ENCODE results near the gene XPO4. TPM values are rescaled to one million over a fixed set of nuclear protein-coding genes. Genes with fewer than 3 reads are reported as not detected.
A peak's percentile ranks its signal among the peaks of the same experiment; 100 is the strongest.

Gene XPO4
- total RNA-seq, 1 donor from 2014 or later: 25.5 TPM

GRCh38 chr13:20840568-20840967 lies 62.0 kb downstream of the XPO4 start:
- no peak for DNase-seq (ENCODE audit: low spot score)
- Mint-ChIP-seq H3K36me3 (ENCODE audit: low read depth) (peaks cover 35% of the 10 kb centered on the region), H3K4me3 (ENCODE audit: low read depth) (no peak overlapping the region), H3K4me1 (ENCODE audit: low read depth) (peaks cover 7% of the 10 kb centered on the region), H3K27me3 (ENCODE audit: low read depth) (no peaks in the 10 kb centered on the region), H3K27ac (no peak overlapping the region), H3K9me3 (no peaks in the 10 kb centered on the region)
- intact Hi-C loops (cut with micrococcal nuclease): no loop called here

GRCh38 chr13:20833900-20834679 lies 68.5 kb downstream of the XPO4 start:
- Mint-ChIP-seq H3K9me3 (no peaks in the 10 kb centered on the region), H3K36me3 (ENCODE audit: low read depth) (peaks cover 34% of the 10 kb centered on the region), H3K27ac (no peak overlapping the region), H3K4me1 (ENCODE audit: low read depth) (peaks cover 7% of the 10 kb centered on the region), H3K4me3 (ENCODE audit: low read depth) (no peak overlapping the region), H3K27me3 (ENCODE audit: low read depth) (no peaks in the 10 kb centered on the region)
- intact Hi-C loops (cut with micrococcal nuclease): no loop called here
- DNase-seq (ENCODE audit: low spot score): no peak

GRCh38 chr13:20832861-20833260 lies 69.7 kb downstream of the XPO4 start:
- Mint-ChIP-seq H3K27ac (no peak overlapping the region), H3K4me1 (ENCODE audit: low read depth) (peaks cover 13% of the 10 kb centered on the region)

GRCh38 chr13:20831933-20832332 lies 70.6 kb downstream of the XPO4 start:
- DNase-seq (ENCODE audit: low spot score): no peak
- H3K27me3 Mint-ChIP-seq (ENCODE audit: low read depth): no peaks in the 10 kb centered on the region
- H3K36me3 Mint-ChIP-seq (ENCODE audit: low read depth): peaks cover 35% of the 10 kb centered on the region
- peaks cover 13% of the 10 kb centered on the region for H3K4me1 Mint-ChIP-seq (ENCODE audit: low read depth)
- H3K9me3 Mint-ChIP-seq: no peaks in the 10 kb centered on the region
- H3K4me3 Mint-ChIP-seq (ENCODE audit: low read depth): no peak overlapping the region
- no peak overlapping the region for H3K27ac Mint-ChIP-seq
- intact Hi-C loops (cut with micrococcal nuclease): no loop called here

More at GRCh38 chr13:20832861-20833260, 69.7 kb downstream of the XPO4 start:
- peaks cover 37% of the 10 kb centered on the region for H3K36me3 Mint-ChIP-seq (ENCODE audit: low read depth)
- no peak overlapping the region for H3K4me3 Mint-ChIP-seq (ENCODE audit: low read depth)
- intact Hi-C loops (cut with micrococcal nuclease): no loop called here
- H3K27me3 Mint-ChIP-seq (ENCODE audit: low read depth): no peaks in the 10 kb centered on the region
- no peaks in the 10 kb centered on the region for H3K9me3 Mint-ChIP-seq
- DNase-seq (ENCODE audit: low spot score): no peak

- Mint-ChIP-seq H3K27ac (no peak overlapping the region), H3K9me3 (no peaks in the 10 kb centered on the region), H3K4me1 (ENCODE audit: low read depth) (peaks cover 11% of the 10 kb centered on the region), H3K27me3 (ENCODE audit: low read depth) (no peaks in the 10 kb centered on the region), H3K36me3 (ENCODE audit: low read depth) (peaks cover 28% of the 10 kb centered on the region), H3K4me3 (ENCODE audit: low read depth) (no peak overlapping the region)
- intact Hi-C loops (cut with micrococcal nuclease): no loop called here
- no peak for DNase-seq (ENCODE audit: low spot score)
Observed at GRCh38 chr13:20831254-20831653, 71.3 kb downstream of the XPO4 start.

GRCh38 chr13:20828539-20829364 lies 73.8 kb downstream of the XPO4 start:
- intact Hi-C loops (cut with micrococcal nuclease): loop anchor here (1.0 to 5.0 kb wide), 2 partner anchors 116 to 333 kb away; no protein-coding TSS in a partner anchor
- Mint-ChIP-seq H3K27me3 (ENCODE audit: low read depth) (no peaks in the 10 kb centered on the region), H3K9me3 (no peaks in the 10 kb centered on the region), H3K4me3 (ENCODE audit: low read depth) (no peak overlapping the region), H3K27ac (no peak overlapping the region), H3K4me1 (ENCODE audit: low read depth) (peaks cover 6% of the 10 kb centered on the region), H3K36me3 (ENCODE audit: low read depth) (peaks cover 25% of the 10 kb centered on the region)
- DNase-seq (ENCODE audit: low spot score): peak; percentile 15

GRCh38 chr13:20826843-20827560 lies 75.5 kb downstream of the XPO4 start:
- H3K9me3 Mint-ChIP-seq: no peaks in the 10 kb centered on the region
- intact Hi-C loops (cut with micrococcal nuclease): loop anchor here (5.0 kb wide), 1 partner anchor 115 kb away; no protein-coding TSS in a partner anchor
- no peak overlapping the region for H3K27ac Mint-ChIP-seq
- H3K4me3 Mint-ChIP-seq (ENCODE audit: low read depth): no peak overlapping the region
- no peak for DNase-seq (ENCODE audit: low spot score)
- H3K4me1 Mint-ChIP-seq (ENCODE audit: low read depth): peaks cover 6% of the 10 kb centered on the region
- peaks cover 17% of the 10 kb centered on the region for H3K36me3 Mint-ChIP-seq (ENCODE audit: low read depth)
- H3K27me3 Mint-ChIP-seq (ENCODE audit: low read depth): no peaks in the 10 kb centered on the region

- peaks cover 20% of the 10 kb centered on the region for H3K36me3 Mint-ChIP-seq (ENCODE audit: low read depth)
- intact Hi-C loops (cut with micrococcal nuclease): loop anchor here (5.0 kb wide), 1 partner anchor 114 kb away; no protein-coding TSS in a partner anchor
- H3K4me3 Mint-ChIP-seq (ENCODE audit: low read depth): no peak overlapping the region
Observed at GRCh38 chr13:20826301-20826700, 76.2 kb downstream of the XPO4 start.

GRCh38 chr13:20825477-20825875 lies 77.1 kb downstream of the XPO4 start:
- intact Hi-C loops (cut with micrococcal nuclease): loop anchor here (5.0 kb wide), 1 partner anchor 113 kb away; no protein-coding TSS in a partner anchor
- Mint-ChIP-seq H3K36me3 (ENCODE audit: low read depth) (peaks cover 26% of the 10 kb centered on the region), H3K9me3 (no peaks in the 10 kb centered on the region), H3K4me3 (ENCODE audit: low read depth) (no peak overlapping the region), H3K4me1 (ENCODE audit: low read depth) (peaks cover 9% of the 10 kb centered on the region), H3K27ac (no peak overlapping the region), H3K27me3 (ENCODE audit: low read depth) (no peaks in the 10 kb centered on the region)
- no peak for DNase-seq (ENCODE audit: low spot score)

More at GRCh38 chr13:20826301-20826700, 76.2 kb downstream of the XPO4 start:
- no peaks in the 10 kb centered on the region for H3K27me3 Mint-ChIP-seq (ENCODE audit: low read depth)
- peaks cover 6% of the 10 kb centered on the region for H3K4me1 Mint-ChIP-seq (ENCODE audit: low read depth)
- DNase-seq (ENCODE audit: low spot score): no peak
- no peak overlapping the region for H3K27ac Mint-ChIP-seq
- H3K9me3 Mint-ChIP-seq: no peaks in the 10 kb centered on the region

GRCh38 chr13:20824762-20825476 lies 77.6 kb downstream of the XPO4 start:
- no peak for DNase-seq (ENCODE audit: low spot score)
- Mint-ChIP-seq H3K27me3 (ENCODE audit: low read depth) (no peaks in the 10 kb centered on the region), H3K36me3 (ENCODE audit: low read depth) (peaks cover 31% of the 10 kb centered on the region), H3K9me3 (no peaks in the 10 kb centered on the region), H3K27ac (no peak overlapping the region), H3K4me1 (ENCODE audit: low read depth) (peaks cover 9% of the 10 kb centered on the region), H3K4me3 (ENCODE audit: low read depth) (no peak overlapping the region)
- intact Hi-C loops (cut with micrococcal nuclease): loop anchor here (5.0 kb wide), 1 partner anchor 113 kb away; no protein-coding TSS in a partner anchor

- Mint-ChIP-seq H3K27ac (no peak overlapping the region), H3K36me3 (ENCODE audit: low read depth) (peaks cover 35% of the 10 kb centered on the region), H3K4me1 (ENCODE audit: low read depth) (peaks cover 3% of the 10 kb centered on the region), H3K9me3 (no peaks in the 10 kb centered on the region), H3K4me3 (ENCODE audit: low read depth) (no peak overlapping the region), H3K27me3 (ENCODE audit: low read depth) (no peaks in the 10 kb centered on the region)
- intact Hi-C loops (cut with micrococcal nuclease): no loop called here
- DNase-seq (ENCODE audit: low spot score): no peak
Observed at GRCh38 chr13:20823071-20823470, 79.5 kb downstream of the XPO4 start.

- Mint-ChIP-seq H3K27ac (no peak overlapping the region), H3K9me3 (no peaks in the 10 kb centered on the region), H3K4me1 (ENCODE audit: low read depth) (peaks cover 3% of the 10 kb centered on the region), H3K27me3 (ENCODE audit: low read depth) (no peaks in the 10 kb centered on the region), H3K36me3 (ENCODE audit: low read depth) (peaks cover 36% of the 10 kb centered on the region), H3K4me3 (ENCODE audit: low read depth) (no peak overlapping the region)
- intact Hi-C loops (cut with micrococcal nuclease): no loop called here
- DNase-seq (ENCODE audit: low spot score): no peak
Observed at GRCh38 chr13:20822406-20822805, 80.1 kb downstream of the XPO4 start.

Measured in activated T-helper 2 cell treated with anti-CD3 and anti-CD28 coated beads, Interferon-gamma antibody, Interleukin-2, Interleukin-4, amounts not matched to agents 10 μg/mL and 5 μg/mL and 100 μg/mL, durations not matched to agents 14 hours and 24 hours and 36 hours (primary cell).